ENCODE data around the gene USH2A.
A peak's percentile ranks its signal among the peaks of the same experiment; 100 is the strongest.

USH2A gene

DNA sequence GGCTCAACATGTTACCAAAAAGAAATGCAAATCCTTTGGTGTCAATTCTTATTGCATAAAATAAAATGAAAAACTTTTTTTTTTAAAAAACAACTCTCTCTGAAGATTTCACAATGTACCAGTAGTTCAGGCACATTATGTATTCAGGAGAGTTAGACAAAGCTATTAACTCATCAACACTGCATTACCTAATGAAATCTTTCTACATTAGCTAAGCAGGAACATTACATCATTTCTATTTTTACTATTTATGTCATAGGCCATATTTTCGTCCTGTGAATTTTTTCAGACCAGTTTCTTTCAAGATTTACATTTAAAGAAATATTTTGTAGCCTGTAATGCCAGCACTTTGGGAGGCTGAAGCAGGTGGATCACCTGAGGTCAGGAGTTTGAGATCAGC, 366.2 kb downstream of the USH2A start:
- Histone ChIP-seq H3K9ac (ENCODE audit: low read depth, low read length, poor library complexity) (no peak overlapping the region), H3K4ac (ENCODE audit: low read length) (no peak overlapping the region), H3K18ac (ENCODE audit: low read length) (no peak overlapping the region), H4K91ac (ENCODE audit: low read depth, low read length, poor library complexity) (no peak overlapping the region), H2BK120ac (ENCODE audit: low read depth, low read length) (no peak overlapping the region), H2AK5ac (ENCODE audit: low read depth, low read length) (no peak overlapping the region), H2BK15ac (ENCODE audit: low read length) (no peak overlapping the region), H3K27ac (replicated peaks; ENCODE audit: low read length) (no peak overlapping the region), H3K9me3 (replicated peaks in 1 of 2; ENCODE audit: control insufficient read depth in 2 of 2, insufficient read depth in 1 of 2, low read depth in 1 of 2, low read length in 2 of 2) (no peaks in the 10 kb centered on the region), H2AFZ (ENCODE audit: low read length) (no peak overlapping the region), H3K79me1 (ENCODE audit: low read depth, low read length) (no peaks in the 10 kb centered on the region), H3K36me3 (replicated peaks in 1 of 2; ENCODE audit: control insufficient read depth in 2 of 2, insufficient read depth in 2 of 2, low read length in 2 of 2) (no peaks in the 10 kb centered on the region), H2BK12ac (ENCODE audit: low read length) (no peak overlapping the region), H3K14ac (ENCODE audit: low read length) (no peak overlapping the region), H3K4me2 (ENCODE audit: insufficient read depth, low read length, poor library complexity, severe bottlenecking) (no peak overlapping the region), H3K23ac (ENCODE audit: low read depth, low read length, poor library complexity) (no peak overlapping the region), H3K4me3 (ENCODE audit: low read length in 2 of 2) (no peak overlapping the region), H3K27me3 (ENCODE audit: control insufficient read depth in 3 of 3, insufficient read depth in 3 of 3, low read depth in 1 of 3, low read length in 3 of 3) (peaks cover 0 to 2% (median 0%) of the 10 kb centered on the region in 3 experiments), H3K4me1 (ENCODE audit: control insufficient read depth in 2 of 2, insufficient read depth in 1 of 2, low read depth in 1 of 2, low read length in 2 of 2) (no peaks in the 10 kb centered on the region), H2BK5ac (ENCODE audit: low read length) (no peak overlapping the region), H4K8ac (ENCODE audit: low read depth, low read length) (no peak overlapping the region)
- no CpG with 5 or more reads among the region's 1 CpG for WGBS, 2 donors (ENCODE audit: extremely low coverage in 2 of 2, insufficient read length in 2 of 2, insufficient replicate concordance in 1 of 2)
- DNase-seq (ENCODE audit: low spot score) = no peak

DNA sequence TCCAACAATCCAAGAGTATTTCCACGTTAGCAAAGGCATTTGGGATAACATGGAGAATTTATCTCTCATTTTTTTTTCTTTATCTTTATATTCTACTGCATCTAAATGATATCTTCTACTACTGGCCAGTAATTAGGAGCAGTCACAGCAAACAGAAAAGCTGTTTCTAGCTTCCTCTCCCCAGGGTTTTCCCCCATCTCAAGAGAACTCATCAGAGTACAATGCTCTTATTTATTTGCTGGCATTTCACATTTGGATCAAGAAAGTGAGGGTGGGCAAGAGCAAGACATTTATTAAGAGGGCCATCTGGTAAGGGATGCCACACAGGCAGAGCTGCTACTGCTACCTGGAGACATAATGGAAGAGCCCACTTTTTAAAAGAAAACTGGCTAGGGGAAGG, 368.2 kb downstream of the USH2A start:
- Histone ChIP-seq H3K79me1 (ENCODE audit: low read depth, low read length) (no peaks in the 10 kb centered on the region), H2AK5ac (ENCODE audit: low read depth, low read length) (no peak overlapping the region), H3K18ac (ENCODE audit: low read length) (no peak overlapping the region), H2AFZ (ENCODE audit: low read length) (peak overlapping the region; percentile 4), H3K4me2 (ENCODE audit: insufficient read depth, low read length, poor library complexity, severe bottlenecking) (no peak overlapping the region), H3K14ac (ENCODE audit: low read length) (no peak overlapping the region), H2BK15ac (ENCODE audit: low read length) (no peak overlapping the region), H2BK120ac (ENCODE audit: low read depth, low read length) (no peak overlapping the region), H3K23ac (ENCODE audit: low read depth, low read length, poor library complexity) (no peak overlapping the region), H3K9me3 (replicated peaks in 1 of 2; ENCODE audit: control insufficient read depth in 2 of 2, insufficient read depth in 1 of 2, low read depth in 1 of 2, low read length in 2 of 2) (no peaks in the 10 kb centered on the region), H4K8ac (ENCODE audit: low read depth, low read length) (no peak overlapping the region), H3K27me3 (ENCODE audit: control insufficient read depth in 3 of 3, insufficient read depth in 3 of 3, low read depth in 1 of 3, low read length in 3 of 3) (peaks cover 0 to 2% (median 0%) of the 10 kb centered on the region in 3 experiments), H3K36me3 (replicated peaks in 1 of 2; ENCODE audit: control insufficient read depth in 2 of 2, insufficient read depth in 2 of 2, low read length in 2 of 2) (no peaks in the 10 kb centered on the region), H4K91ac (ENCODE audit: low read depth, low read length, poor library complexity) (no peak overlapping the region), H2BK12ac (ENCODE audit: low read length) (no peak overlapping the region), H3K9ac (ENCODE audit: low read depth, low read length, poor library complexity) (no peak overlapping the region), H3K4ac (ENCODE audit: low read length) (no peak overlapping the region), H3K4me3 (ENCODE audit: low read length in 2 of 2) (no peak overlapping the region), H2BK5ac (ENCODE audit: low read length) (no peak overlapping the region), H3K4me1 (ENCODE audit: control insufficient read depth in 2 of 2, insufficient read depth in 1 of 2, low read depth in 1 of 2, low read length in 2 of 2) (no peaks in the 10 kb centered on the region), H3K27ac (replicated peaks; ENCODE audit: low read length) (no peak overlapping the region)
- no peak for DNase-seq (ENCODE audit: low spot score)
- WGBS, 2 donors (ENCODE audit: extremely low coverage in 2 of 2, insufficient read length in 2 of 2, insufficient replicate concordance in 1 of 2) = no CpG with 5 or more reads among the region's 1 CpG

GRCh38 chr1:216054600-216054999, 368.6 kb downstream of the USH2A start:
- Histone ChIP-seq H3K9me3 (replicated peaks in 1 of 2; ENCODE audit: control insufficient read depth in 2 of 2, insufficient read depth in 1 of 2, low read depth in 1 of 2, low read length in 2 of 2) (no peaks in the 10 kb centered on the region), H3K18ac (ENCODE audit: low read length) (no peak overlapping the region), H3K9ac (ENCODE audit: low read depth, low read length, poor library complexity) (no peak overlapping the region), H2BK5ac (ENCODE audit: low read length) (no peak overlapping the region), H3K36me3 (replicated peaks in 1 of 2; ENCODE audit: control insufficient read depth in 2 of 2, insufficient read depth in 2 of 2, low read length in 2 of 2) (no peaks in the 10 kb centered on the region), H2BK120ac (ENCODE audit: low read depth, low read length) (no peak overlapping the region), H3K4ac (ENCODE audit: low read length) (no peak overlapping the region), H3K27me3 (ENCODE audit: control insufficient read depth in 3 of 3, insufficient read depth in 3 of 3, low read depth in 1 of 3, low read length in 3 of 3) (peaks cover 0 to 2% (median 0%) of the 10 kb centered on the region in 3 experiments), H3K4me3 (ENCODE audit: low read length in 2 of 2) (no peak overlapping the region), H3K14ac (ENCODE audit: low read length) (no peak overlapping the region), H2BK15ac (ENCODE audit: low read length) (no peak overlapping the region), H3K79me1 (ENCODE audit: low read depth, low read length) (no peaks in the 10 kb centered on the region), H2AFZ (ENCODE audit: low read length) (peak overlapping the region; percentile 51), H4K91ac (ENCODE audit: low read depth, low read length, poor library complexity) (no peak overlapping the region), H3K4me1 (ENCODE audit: control insufficient read depth in 2 of 2, insufficient read depth in 1 of 2, low read depth in 1 of 2, low read length in 2 of 2) (no peaks in the 10 kb centered on the region), H3K27ac (replicated peaks; ENCODE audit: low read length) (no peak overlapping the region), H4K8ac (ENCODE audit: low read depth, low read length) (no peak overlapping the region), H2BK12ac (ENCODE audit: low read length) (no peak overlapping the region), H3K23ac (ENCODE audit: low read depth, low read length, poor library complexity) (no peak overlapping the region), H3K4me2 (ENCODE audit: insufficient read depth, low read length, poor library complexity, severe bottlenecking) (no peak overlapping the region), H2AK5ac (ENCODE audit: low read depth, low read length) (no peak overlapping the region)
- no peak for DNase-seq (ENCODE audit: low spot score)
- WGBS, 2 donors (ENCODE audit: extremely low coverage in 2 of 2, insufficient read length in 2 of 2, insufficient replicate concordance in 1 of 2) = no CpG with 5 or more reads among the region's 7 CpGs

GRCh38 chr1:216051071-216051470, 372.2 kb downstream of the USH2A start:
- Histone ChIP-seq H4K91ac (ENCODE audit: low read depth, low read length, poor library complexity) (no peak overlapping the region), H2BK15ac (ENCODE audit: low read length) (no peak overlapping the region), H2BK5ac (ENCODE audit: low read length) (no peak overlapping the region), H3K9me3 (replicated peaks in 1 of 2; ENCODE audit: control insufficient read depth in 2 of 2, insufficient read depth in 1 of 2, low read depth in 1 of 2, low read length in 2 of 2) (no peaks in the 10 kb centered on the region), H2AK5ac (ENCODE audit: low read depth, low read length) (no peak overlapping the region), H3K36me3 (replicated peaks in 1 of 2; ENCODE audit: control insufficient read depth in 2 of 2, insufficient read depth in 2 of 2, low read length in 2 of 2) (no peaks in the 10 kb centered on the region), H3K14ac (ENCODE audit: low read length) (no peak overlapping the region), H2AFZ (ENCODE audit: low read length) (no peak overlapping the region), H4K8ac (ENCODE audit: low read depth, low read length) (no peak overlapping the region), H3K4me3 (ENCODE audit: low read length in 2 of 2) (no peak overlapping the region), H3K4ac (ENCODE audit: low read length) (no peak overlapping the region), H3K23ac (ENCODE audit: low read depth, low read length, poor library complexity) (no peak overlapping the region), H3K9ac (ENCODE audit: low read depth, low read length, poor library complexity) (no peak overlapping the region), H3K27me3 (ENCODE audit: control insufficient read depth in 3 of 3, insufficient read depth in 3 of 3, low read depth in 1 of 3, low read length in 3 of 3) (peaks cover 0 to 2% (median 0%) of the 10 kb centered on the region in 3 experiments), H3K27ac (replicated peaks; ENCODE audit: low read length) (no peak overlapping the region), H2BK12ac (ENCODE audit: low read length) (no peak overlapping the region), H3K79me1 (ENCODE audit: low read depth, low read length) (no peaks in the 10 kb centered on the region), H2BK120ac (ENCODE audit: low read depth, low read length) (no peak overlapping the region), H3K18ac (ENCODE audit: low read length) (no peak overlapping the region), H3K4me2 (ENCODE audit: insufficient read depth, low read length, poor library complexity, severe bottlenecking) (no peak overlapping the region), H3K4me1 (ENCODE audit: control insufficient read depth in 2 of 2, insufficient read depth in 1 of 2, low read depth in 1 of 2, low read length in 2 of 2) (no peaks in the 10 kb centered on the region)
- DNase-seq (ENCODE audit: low spot score) = no peak
- WGBS, 2 donors (ENCODE audit: extremely low coverage in 2 of 2, insufficient read length in 2 of 2, insufficient replicate concordance in 1 of 2) = no CpG with 5 or more reads among the region's 3 CpGs

Measured in neuronal stem cell (in vitro differentiated cells).